ENCODE data around the gene NCKAP1.
"Not testable (repeated sequence)": the region's sequence is repeated elsewhere in the genome, so short reads cannot be mapped to it uniquely, and the experiment has no call there.

The NCKAP1 gene

GRCh38 chr2:182880100-182880499 lies 158.2 kb downstream of the NCKAP1 start:
- DNase-seq (ENCODE audit: low read depth in 2 of 3, low spot score in 1 of 3): not testable (repeated sequence)

- not testable (repeated sequence) for DNase-seq (ENCODE audit: low read depth in 2 of 3, low spot score in 1 of 3)
Observed at GRCh38 chr2:182876653-182877052, 161.6 kb downstream of the NCKAP1 start.

- no peak for DNase-seq (ENCODE audit: low read depth in 2 of 3, low spot score in 1 of 3)
Observed at GRCh38 chr2:182870227-182870626, 168.0 kb downstream of the NCKAP1 start.

- DNase-seq (ENCODE audit: low read depth in 2 of 3, low spot score in 1 of 3): no peak
Observed at GRCh38 chr2:182868054-182868796, 170.0 kb downstream of the NCKAP1 start.

GRCh38 chr2:182867426-182868053 lies 170.7 kb downstream of the NCKAP1 start:
- no peak for DNase-seq (ENCODE audit: low read depth in 2 of 3, low spot score in 1 of 3)

- peak in 1 of 3 donors; percentile 1 for DNase-seq (ENCODE audit: low read depth in 2 of 3, low spot score in 1 of 3)
Observed at GRCh38 chr2:182866461-182867406, 171.5 kb downstream of the NCKAP1 start, which contains the start of gene FRZB. Gene FRZB (minus strand): TSS chr2:182866637. CDS start chr2:182866552, 85 bp downstream.

GRCh38 chr2:182866095-182866460 lies 172.2 kb downstream of the NCKAP1 start:
- DNase-seq (ENCODE audit: low read depth in 2 of 3, low spot score in 1 of 3): no peak

GRCh38 chr2:182864949-182865570 lies 173.2 kb downstream of the NCKAP1 start:
- no peak for DNase-seq (ENCODE audit: low read depth in 2 of 3, low spot score in 1 of 3)

- no peak for DNase-seq (ENCODE audit: low read depth in 2 of 3, low spot score in 1 of 3)
Observed at GRCh38 chr2:182863642-182864041, 174.6 kb downstream of the NCKAP1 start.

GRCh38 chr2:182862091-182862490 lies 176.2 kb downstream of the NCKAP1 start:
- DNase-seq (ENCODE audit: low read depth in 2 of 3, low spot score in 1 of 3): no peak

GRCh38 chr2:182860858-182861257 lies 177.4 kb downstream of the NCKAP1 start:
- DNase-seq (ENCODE audit: low read depth in 2 of 3, low spot score in 1 of 3): no peak

All from stimulated activated CD4-positive, alpha-beta T cell treated with anti-CD3 and anti-CD28 coated beads, Interleukin-12 subunit alpha, Interleukin-12 subunit beta, amount 100 ng/mL, for 48 hours (primary cell).